Fibroblast of lung (primary cell): Measurements from ENCODE around the gene HCN2.

Source experiments
- EZH2 ChIP-seq: IDR thresholded peaks from 2 replicates; pipeline ENCODE4 v1.5.1; 2012; ENCODE audit warnings: low read length, control low read depth, mild to moderate bottlenecking; ENCODE audit errors: missing control alignments
- TF ChIP-seq, protein P1 (sequence below), 2 donors: IDR thresholded peaks in 1 of 2; conservative IDR thresholded peaks in 1 of 2; 1 replicate in 1 of 2; 2 replicates in 1 of 2; pipeline ENCODE4 v1.5.1; 2011 to 2012; ENCODE audit warnings: low read length in 2 of 2, control low read depth in 1 of 2, inconsistent platforms in 1 of 2, low read depth in 1 of 2, mild to moderate bottlenecking in 1 of 2

- TF ChIP-seq, protein P1, sequence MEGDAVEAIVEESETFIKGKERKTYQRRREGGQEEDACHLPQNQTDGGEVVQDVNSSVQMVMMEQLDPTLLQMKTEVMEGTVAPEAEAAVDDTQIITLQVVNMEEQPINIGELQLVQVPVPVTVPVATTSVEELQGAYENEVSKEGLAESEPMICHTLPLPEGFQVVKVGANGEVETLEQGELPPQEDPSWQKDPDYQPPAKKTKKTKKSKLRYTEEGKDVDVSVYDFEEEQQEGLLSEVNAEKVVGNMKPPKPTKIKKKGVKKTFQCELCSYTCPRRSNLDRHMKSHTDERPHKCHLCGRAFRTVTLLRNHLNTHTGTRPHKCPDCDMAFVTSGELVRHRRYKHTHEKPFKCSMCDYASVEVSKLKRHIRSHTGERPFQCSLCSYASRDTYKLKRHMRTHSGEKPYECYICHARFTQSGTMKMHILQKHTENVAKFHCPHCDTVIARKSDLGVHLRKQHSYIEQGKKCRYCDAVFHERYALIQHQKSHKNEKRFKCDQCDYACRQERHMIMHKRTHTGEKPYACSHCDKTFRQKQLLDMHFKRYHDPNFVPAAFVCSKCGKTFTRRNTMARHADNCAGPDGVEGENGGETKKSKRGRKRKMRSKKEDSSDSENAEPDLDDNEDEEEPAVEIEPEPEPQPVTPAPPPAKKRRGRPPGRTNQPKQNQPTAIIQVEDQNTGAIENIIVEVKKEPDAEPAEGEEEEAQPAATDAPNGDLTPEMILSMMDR (conservative IDR thresholded peaks at IDR 0.05 in 1 of 2, IDR thresholded peaks at IDR 0.05 in 1 of 2; ENCODE audit: low read depth in 1 of 2, low read length in 2 of 2) = no peak
- no peak for TF ChIP-seq EZH2
Observed at GRCh38 chr19:580274-580835, 9.3 kb upstream of the HCN2 start.
